DND-41 (cell line): ENCODE data around the gene EIF1AD.
"Not testable (repeated sequence)": the region's sequence is repeated elsewhere in the genome, so short reads cannot be mapped to it uniquely, and the experiment has no call there.

Experiments used
- ATAC-seq: fragments of 200-7000 bp; cut with Tn5 transposase; 3 replicates; pipeline ENCODE4 v1.9.1; 2021; ENCODE audit warnings: low read depth; ENCODE audit not compliant: insufficient read depth
- DNase-seq: peaks from one replicate; pipeline ENCODE4 v3.0.0-alpha.2; 2020
- H2AFZ ChIP-seq: 2 replicates; pipeline ENCODE4 v1.6.0; 2012; ENCODE audit warnings: low read depth, low read length
- H3K27ac ChIP-seq: 2 replicates; pipeline ENCODE4 v1.5.1; 2012; ENCODE audit warnings: low read length, inconsistent platforms
- H3K27me3 ChIP-seq: fragments of 200-600 bp; sonication (generic); 2 replicates; pipeline ENCODE4 v1.6.0; 2012; ENCODE audit warnings: low read length, mild to moderate bottlenecking, inconsistent platforms; ENCODE audit not compliant: insufficient read depth, poor library complexity
- H3K36me3 ChIP-seq: 2 replicates; pipeline ENCODE4 v1.5.1; 2012; ENCODE audit warnings: low read length, inconsistent platforms; ENCODE audit not compliant: insufficient read depth
- H3K4me1 ChIP-seq: 2 replicates; pipeline ENCODE4 v1.5.1; 2012; ENCODE audit warnings: mild to moderate bottlenecking, low read length; ENCODE audit not compliant: insufficient read depth
- H3K4me2 ChIP-seq: 2 replicates; pipeline ENCODE4 v1.6.0; 2012; ENCODE audit warnings: mild to moderate bottlenecking, moderate library complexity, low read length, inconsistent platforms; ENCODE audit not compliant: insufficient read depth
- H3K4me3 ChIP-seq, 2 experiments: fragments of 200-600 bp in 1 of 2; shearing (Covaris generic) in 1 of 2; 2 replicates each; pipeline ENCODE4 v1.5.1; 2012 to 2016; ENCODE audit warnings: inconsistent platforms in 2 of 2, low read length in 2 of 2, mild to moderate bottlenecking in 2 of 2, low read depth in 1 of 2, moderate library complexity in 1 of 2
- H3K79me2 ChIP-seq: 2 replicates; pipeline ENCODE4 v1.6.0; 2012; ENCODE audit warnings: low read length, inconsistent platforms; ENCODE audit not compliant: insufficient read depth
- H3K9ac ChIP-seq: 2 replicates; pipeline ENCODE4 v1.6.0; 2012; ENCODE audit warnings: low read depth, mild to moderate bottlenecking, inconsistent platforms, low read length, moderate library complexity
- H3K9me3 ChIP-seq: 2 replicates; pipeline ENCODE4 v1.5.1; 2012; ENCODE audit warnings: low read length, moderate library complexity, mild to moderate bottlenecking, inconsistent platforms; ENCODE audit not compliant: insufficient read depth, severe bottlenecking
- H4K20me1 ChIP-seq: 2 replicates; pipeline ENCODE4 v1.6.0; 2012; ENCODE audit warnings: low read length; ENCODE audit not compliant: insufficient read depth
- CTCF ChIP-seq: IDR thresholded peaks from 2 replicates; pipeline ENCODE4 v1.5.1; 2012; ENCODE audit warnings: borderline replicate concordance, low read length, moderate library complexity, mild to moderate bottlenecking; ENCODE audit not compliant: poor library complexity, severe bottlenecking; ENCODE audit errors: extremely low read depth
- EZH2 ChIP-seq: IDR thresholded peaks from 3 replicates; pipeline ENCODE4 v1.6.1; 2012; ENCODE audit warnings: borderline replicate concordance, low read depth, mild to moderate bottlenecking, moderate library complexity, low read length, inconsistent platforms; ENCODE audit not compliant: severe bottlenecking

EIF1AD gene

GRCh38 chr11:65958291-65958690 is 43.7 kb downstream of the EIF1AD start:
- Histone ChIP-seq H3K9ac (no peak overlapping the region), H3K27ac (no peak overlapping the region), H3K4me3 (no peak overlapping the region), H3K79me2 (peaks cover 26% of the 10 kb centered on the region), H3K36me3 (peaks cover 5% of the 10 kb centered on the region; the same call in 1 of the 2 replicates), H4K20me1 (peaks cover 13% of the 10 kb centered on the region), H3K27me3 (no peaks in the 10 kb centered on the region), H3K9me3 (no peaks in the 10 kb centered on the region), H3K4me2 (no peak overlapping the region), H3K4me1 (peaks cover 25% of the 10 kb centered on the region), H2AFZ (no peak overlapping the region; the same call in 1 of the 2 replicates)
- DNase-seq (no peak), ATAC-seq (no peak)
- TF ChIP-seq EZH2 (no peak), CTCF (no peak)

- H3K9ac ChIP-seq, result no peak overlapping the region
- no peak overlapping the region for H3K27ac ChIP-seq
- TF ChIP-seq EZH2 (no peak), CTCF (no peak)
- no peak overlapping the region for H3K4me2 ChIP-seq
- H3K4me1 ChIP-seq, result peaks cover 4% of the 10 kb centered on the region
- H3K79me2 ChIP-seq, result no peaks in the 10 kb centered on the region
- H3K27me3 ChIP-seq, result no peaks in the 10 kb centered on the region
- no peak overlapping the region for H3K4me3 ChIP-seq
- no peak for DNase-seq
- no peaks in the 10 kb centered on the region for H3K9me3 ChIP-seq
- no peaks in the 10 kb centered on the region for H3K36me3 ChIP-seq
- no peaks in the 10 kb centered on the region for H4K20me1 ChIP-seq
- no peak for ATAC-seq
- H2AFZ ChIP-seq, result no peak overlapping the region
Observed at GRCh38 chr11:65954771-65955170, 47.2 kb downstream of the EIF1AD start.

GRCh38 chr11:65953471-65953870 is 48.5 kb downstream of the EIF1AD start:
- no peak overlapping the region for H2AFZ ChIP-seq
- no peaks in the 10 kb centered on the region for H3K36me3 ChIP-seq
- no peak overlapping the region for H3K27ac ChIP-seq
- no peaks in the 10 kb centered on the region for H4K20me1 ChIP-seq
- ATAC-seq (no peak), DNase-seq (no peak)
- TF ChIP-seq EZH2 (no peak), CTCF (no peak)
- H3K27me3 ChIP-seq, result no peaks in the 10 kb centered on the region
- no peak overlapping the region for H3K9ac ChIP-seq
- no peak overlapping the region for H3K4me3 ChIP-seq
- no peaks in the 10 kb centered on the region for H3K79me2 ChIP-seq
- H3K4me2 ChIP-seq, result no peak overlapping the region
- H3K9me3 ChIP-seq, result no peaks in the 10 kb centered on the region
- H3K4me1 ChIP-seq, result peaks cover 4% of the 10 kb centered on the region

GRCh38 chr11:65952052-65952521 is 49.9 kb downstream of the EIF1AD start:
- no peak overlapping the region for H3K27ac ChIP-seq
- TF ChIP-seq EZH2 (no peak), CTCF (no peak)
- H3K4me2 ChIP-seq, result no peak overlapping the region
- DNase-seq (no peak), ATAC-seq (no peak)
- H3K9me3 ChIP-seq, result no peaks in the 10 kb centered on the region
- H3K4me1 ChIP-seq, result peaks cover 4% of the 10 kb centered on the region
- no peaks in the 10 kb centered on the region for H3K36me3 ChIP-seq
- no peaks in the 10 kb centered on the region for H3K27me3 ChIP-seq
- H4K20me1 ChIP-seq, result no peaks in the 10 kb centered on the region
- no peak overlapping the region for H3K4me3 ChIP-seq
- H3K79me2 ChIP-seq, result no peaks in the 10 kb centered on the region
- H2AFZ ChIP-seq, result no peak overlapping the region
- no peak overlapping the region for H3K9ac ChIP-seq

GRCh38 chr11:65951641-65952040 is 50.3 kb downstream of the EIF1AD start:
- H3K36me3 ChIP-seq, H3K4me2 ChIP-seq, ATAC-seq, H3K4me1 ChIP-seq, H3K79me2 ChIP-seq, H2AFZ ChIP-seq, DNase-seq, H4K20me1 ChIP-seq, H3K27me3 ChIP-seq, H3K4me3 ChIP-seq, H3K9ac ChIP-seq, H3K27ac ChIP-seq, H3K9me3 ChIP-seq: not testable (repeated sequence)
